HCT116 (cell line): ENCODE measurements around the gene MYZAP. TPM values are rescaled to one million over a fixed set of nuclear protein-coding genes. Genes with fewer than 3 reads are reported as not detected.

ENCODE experiments used
- ATAC-seq: fragments of 200-7000 bp; cut with Tn5 transposase; 2 replicates; pipeline ENCODE4 v1.9.1; 2020; ENCODE audit warnings: mild to moderate bottlenecking, moderate library complexity
- BruUV-seq: library from RNA; stranded (reverse); fragments of 400-500 nt; replicated peaks from 2 replicates; lab custom pipeline; 2021; lab: Mats Ljungman, UMichigan
- CTCF ChIA-PET: fragments of 300-600 bp; sonication (Branson Sonifier 250); formaldehyde crosslinking; loops from one replicate; lab custom pipeline; 2021; ENCODE audit warnings: antibody characterized with exemption; lab: Charles Lee
- POLR2A ChIA-PET: fragments of 300-600, 350-600 bp; sonication (Branson Sonifier 250); formaldehyde crosslinking; loops from one replicate; lab custom pipeline; 2021; ENCODE audit warnings: antibody characterized with exemption; lab: Charles Lee
- RAD21 ChIA-PET, 2 experiments: fragments of 300-600 bp; sonication (Branson Sonifier 250); formaldehyde crosslinking; loops; one replicate each; lab custom pipeline; 2023; ENCODE audit warnings: low total read pairs in 2 of 2; ENCODE audit not compliant: uncharacterized antibody in 2 of 2, unreplicated experiment in 2 of 2, low non-redundant PET in 1 of 2; lab: Charles Lee
- DNase-seq: peaks from one replicate; pipeline ENCODE4 v3.0.0-alpha.2; 2010; ENCODE audit warnings: low read depth, low spot score
- H2AFZ ChIP-seq: fragments of 200-600 bp; shearing (Covaris generic), sonication (generic); 2 replicates; pipeline ENCODE4 v1.6.1; 2017; ENCODE audit warnings: low read depth, mixed run types, mixed read lengths, antibody characterized with exemption, low read length; ENCODE audit not compliant: poor library complexity, severe bottlenecking
- H3K27ac ChIP-seq: 2 replicates; pipeline ENCODE4 v1.5.1; 2012; ENCODE audit warnings: low read depth, low read length
- H3K27me3 ChIP-seq: fragments of 200-600 bp; sonication (generic); 2 replicates; pipeline ENCODE4 v1.6.1; 2016; ENCODE audit warnings: mixed run types, low read length, mixed read lengths; ENCODE audit not compliant: insufficient read depth
- H3K36me3 ChIP-seq, 2 experiments: fragments of 200-500 bp in 1 of 2; fragments of 200-600 bp in 1 of 2; sonication (Bioruptor generic) in 1 of 2; sonication (generic) in 1 of 2; 2 replicates each; pipeline versions ENCODE4 v1.5.1 to v1.6.1; 2014 to 2016; ENCODE audit warnings: low read length in 2 of 2, inconsistent platforms in 1 of 2, mixed read lengths in 1 of 2, mixed run types in 1 of 2; ENCODE audit not compliant: insufficient read depth in 2 of 2, control insufficient read depth in 1 of 2
- H3K4me1 ChIP-seq, 2 experiments: fragments of 200-600 bp in 1 of 2; sonication (generic) in 1 of 2; 2 replicates each; pipeline versions ENCODE4 v1.5.1 to v1.6.1; 2012 to 2017; ENCODE audit warnings: low read length in 2 of 2, inconsistent platforms in 1 of 2, mild to moderate bottlenecking in 1 of 2, mixed read lengths in 1 of 2, mixed run types in 1 of 2, moderate library complexity in 1 of 2; ENCODE audit not compliant: insufficient read depth in 2 of 2, control insufficient read depth in 1 of 2
- H3K4me2 ChIP-seq: fragments of 200-600 bp; sonication (generic); 2 replicates; pipeline ENCODE4 v1.6.1; 2017; ENCODE audit warnings: mixed run types, low read length, mixed read lengths
- H3K4me3 ChIP-seq, 2 experiments: fragments of 200-600 bp in 1 of 2; sonication (generic) in 1 of 2; replicated peaks in 1 of 2; 2 replicates each; pipeline ENCODE4 v1.5.1; 2011 to 2016; ENCODE audit warnings: low read length in 2 of 2, control low read depth in 1 of 2, low read depth in 1 of 2, mild to moderate bottlenecking in 1 of 2, mixed read lengths in 1 of 2, mixed run types in 1 of 2
- H3K79me2 ChIP-seq: fragments of 200-600 bp; sonication (generic); 2 replicates; pipeline ENCODE4 v1.6.1; 2017; ENCODE audit warnings: mild to moderate bottlenecking, mixed run types, low read length, moderate library complexity, mixed read lengths; ENCODE audit not compliant: insufficient read depth
- H3K9ac ChIP-seq: fragments of 200-600 bp; sonication (generic); 2 replicates; pipeline ENCODE4 v1.6.1; 2016; ENCODE audit warnings: low read length, mixed read lengths
- H3K9me2 ChIP-seq: fragments of 200-600 bp; sonication (generic), shearing (Covaris generic); 2 replicates; pipeline ENCODE4 v1.6.1; 2017; ENCODE audit warnings: mixed run types, mild to moderate bottlenecking, moderate library complexity; ENCODE audit not compliant: insufficient read depth
- H3K9me3 ChIP-seq, 2 experiments: fragments of 200-500 bp in 1 of 2; fragments of 200-600 bp in 1 of 2; sonication (Bioruptor generic) in 1 of 2; sonication (generic) in 1 of 2; 2 replicates each; pipeline ENCODE4 v1.6.1; 2014 to 2017; ENCODE audit warnings: low read length in 2 of 2, mixed read lengths in 2 of 2, inconsistent platforms in 1 of 2, low read depth in 1 of 2, mild to moderate bottlenecking in 1 of 2, mixed run types in 1 of 2, moderate library complexity in 1 of 2; ENCODE audit not compliant: control insufficient read depth in 1 of 2, insufficient read depth in 1 of 2
- H4K20me1 ChIP-seq: fragments of 200-600 bp; sonication (generic), shearing (Covaris generic); 2 replicates; pipeline ENCODE4 v1.6.1; 2017; ENCODE audit warnings: mixed run types, mild to moderate bottlenecking, moderate library complexity; ENCODE audit not compliant: insufficient read depth
- CBX3 ChIP-seq: IDR thresholded peaks from 2 replicates; pipeline ENCODE4 v1.6.1; 2012; ENCODE audit warnings: low read depth
- CEBPB ChIP-seq: IDR thresholded peaks from 2 replicates; pipeline ENCODE4 v1.6.1; 2012; ENCODE audit warnings: low read depth
- ELF1 ChIP-seq: IDR thresholded peaks from 2 replicates; pipeline ENCODE4 v1.6.1; 2012; ENCODE audit warnings: low read depth, borderline replicate concordance
- FOSL1 ChIP-seq: IDR thresholded peaks from 2 replicates; pipeline ENCODE4 v1.6.1; 2012; ENCODE audit warnings: low read depth
- JUND ChIP-seq: IDR thresholded peaks from 2 replicates; pipeline ENCODE4 v1.6.1; 2012
- POLR2AphosphoS5 ChIP-seq: IDR thresholded peaks from 2 replicates; pipeline ENCODE4 v1.6.1; 2011; ENCODE audit warnings: mild to moderate bottlenecking, low read depth, low read length, moderate library complexity
- SIN3A ChIP-seq: IDR thresholded peaks from 2 replicates; pipeline ENCODE4 v1.6.1; 2012; ENCODE audit warnings: low read depth
- SP1 ChIP-seq: IDR thresholded peaks from 2 replicates; pipeline ENCODE4 v1.6.1; 2012; ENCODE audit warnings: low read depth
- SRF ChIP-seq: IDR thresholded peaks from 2 replicates; pipeline ENCODE4 v1.6.1; 2012; ENCODE audit warnings: low read depth
- TCF7L2 ChIP-seq: IDR thresholded peaks from 2 replicates; pipeline ENCODE4 v1.7.0; 2011; ENCODE audit warnings: borderline replicate concordance, inconsistent platforms; ENCODE audit not compliant: insufficient read depth, insufficient read length; ENCODE audit errors: extremely low read depth
- YY1 ChIP-seq: IDR thresholded peaks from 2 replicates; pipeline ENCODE4 v1.6.1; 2011; ENCODE audit warnings: low read length, low read depth, moderate library complexity, mild to moderate bottlenecking; ENCODE audit not compliant: insufficient replicate concordance; ENCODE audit errors: extremely low read depth
- ZFX ChIP-seq: fragments of 450-650 bp; IDR thresholded peaks from 2 replicates; pipeline ENCODE4 v1.6.1; 2017
- intact Hi-C: fragments of 100-400 bp; cut with micrococcal nuclease; formaldehyde crosslinking; loops from 2 replicates; pipeline ENCODE4 v1.10.0; 2022
- total RNA-seq: library from RNA; stranded (reverse); gene quantifications from one replicate; pipeline ENCODE4 v1.2.1, GENCODE V29; 2021; ENCODE audit not compliant: unreplicated experiment
- TF ChIP-seq, protein P1 (sequence below): IDR thresholded peaks from 2 replicates; pipeline ENCODE4 v1.6.1; 2012
- TF ChIP-seq, protein P2 (sequence below): IDR thresholded peaks from 2 replicates; pipeline ENCODE4 v1.6.1; 2011; ENCODE audit warnings: mild to moderate bottlenecking, low read length, moderate library complexity; ENCODE audit not compliant: insufficient replicate concordance; ENCODE audit errors: extremely low read depth
- TF ChIP-seq, protein P3 (sequence below), 3 experiments: fragments of 200-600 bp in 1 of 3; sonication (generic) in 1 of 3; IDR thresholded peaks in 2 of 3; conservative IDR thresholded peaks in 1 of 3; 2 replicates each; pipeline ENCODE4 v1.5.1; 2012 to 2017; ENCODE audit warnings: low read depth in 2 of 3, low read length in 2 of 3, antibody characterized with exemption in 1 of 3, borderline replicate concordance in 1 of 3, control low read depth in 1 of 3, mild to moderate bottlenecking in 1 of 3, mixed read lengths in 1 of 3, mixed run types in 1 of 3, moderate library complexity in 1 of 3; ENCODE audit not compliant: insufficient read depth in 1 of 3

MYZAP gene
- total RNA-seq, 1 experiment from 2014 or later: 5.8 TPM

DNA sequence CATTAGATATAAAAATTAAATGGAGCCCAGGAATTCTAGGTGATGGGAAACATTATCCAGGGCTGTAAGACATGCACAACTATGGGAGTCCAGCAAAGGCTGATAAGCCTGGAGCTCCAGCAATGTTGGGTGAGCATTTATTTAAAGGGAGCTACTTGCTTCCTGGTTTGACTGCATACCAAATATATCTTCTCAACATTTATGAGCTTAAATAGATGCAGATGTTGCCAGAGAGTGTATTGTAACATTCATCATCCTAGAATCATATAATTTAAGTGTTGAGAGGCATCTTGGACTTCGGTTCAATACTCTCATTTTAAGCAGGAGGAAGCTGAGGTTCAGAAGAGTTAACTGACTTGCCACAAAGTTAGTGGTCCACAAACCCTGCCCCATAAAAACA is 102.6 kb downstream of the MYZAP start (continued):
- TF ChIP-seq CBX3 (no peak), SRF (no peak), JUND (no peak), ZFX (no peak), POLR2AphosphoS5 (no peak), SIN3A (no peak)
- TF ChIP-seq, protein P1, sequence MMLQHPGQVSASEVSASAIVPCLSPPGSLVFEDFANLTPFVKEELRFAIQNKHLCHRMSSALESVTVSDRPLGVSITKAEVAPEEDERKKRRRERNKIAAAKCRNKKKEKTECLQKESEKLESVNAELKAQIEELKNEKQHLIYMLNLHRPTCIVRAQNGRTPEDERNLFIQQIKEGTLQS: no peak

DNA sequence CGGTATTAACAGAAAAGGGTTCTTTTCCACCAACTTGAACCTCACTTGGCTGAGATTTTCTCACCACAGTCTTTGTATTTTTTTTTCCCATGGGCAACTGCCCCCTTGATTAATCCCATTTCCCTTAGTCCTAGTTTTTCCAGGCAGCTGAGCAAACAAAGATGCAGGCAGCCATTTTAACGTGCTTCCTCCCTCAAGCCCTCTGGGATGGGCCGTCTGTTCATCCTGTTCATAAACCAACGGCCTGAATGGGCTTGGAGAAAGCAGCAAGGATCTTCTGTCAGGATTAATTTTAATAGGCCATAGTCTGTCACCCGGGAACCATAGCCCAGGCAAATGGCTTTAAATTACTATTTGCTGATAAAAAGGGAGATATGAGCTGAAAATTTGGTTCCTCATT is 104.4 kb downstream of the MYZAP start:
- H3K36me3 ChIP-seq: no peaks in the 10 kb centered on the region
- no peak overlapping the region for H3K9ac ChIP-seq
- H4K20me1 ChIP-seq: no peaks in the 10 kb centered on the region
- H3K4me3 ChIP-seq: no peak overlapping the region
- DNase-seq (no peak), ATAC-seq (no peak)
- H3K4me1 ChIP-seq: peaks cover 0 to 2% of the 10 kb centered on the region in 2 experiments; a peak in 1 of 4 replicates
- BruUV-seq: no TSS peak
- ChIA-PET POLR2A (interaction anchor here (0.9 kb wide), 1 partner anchor 10 kb away, joined by 3 read pairs; the partner anchor contains the start of gene POLR2M), CTCF (no interaction called here), RAD21 (no interaction called here)
- H3K4me2 ChIP-seq: no peak overlapping the region
- no peak overlapping the region for H2AFZ ChIP-seq
- H3K27ac ChIP-seq: no peak overlapping the region
- H3K9me3 ChIP-seq: no peaks in the 10 kb centered on the region
- H3K9me2 ChIP-seq: no peaks in the 10 kb centered on the region
- no peaks in the 10 kb centered on the region for H3K27me3 ChIP-seq
- no peaks in the 10 kb centered on the region for H3K79me2 ChIP-seq
- no peak for TF ChIP-seq YY1
- no peak for TF ChIP-seq TCF7L2
- TF ChIP-seq FOSL1: no peak
- TF ChIP-seq ZFX: no peak
- TF ChIP-seq CBX3: no peak
- TF ChIP-seq CEBPB: no peak
- TF ChIP-seq SP1: no peak
- TF ChIP-seq SIN3A: no peak
- TF ChIP-seq, protein P2, sequence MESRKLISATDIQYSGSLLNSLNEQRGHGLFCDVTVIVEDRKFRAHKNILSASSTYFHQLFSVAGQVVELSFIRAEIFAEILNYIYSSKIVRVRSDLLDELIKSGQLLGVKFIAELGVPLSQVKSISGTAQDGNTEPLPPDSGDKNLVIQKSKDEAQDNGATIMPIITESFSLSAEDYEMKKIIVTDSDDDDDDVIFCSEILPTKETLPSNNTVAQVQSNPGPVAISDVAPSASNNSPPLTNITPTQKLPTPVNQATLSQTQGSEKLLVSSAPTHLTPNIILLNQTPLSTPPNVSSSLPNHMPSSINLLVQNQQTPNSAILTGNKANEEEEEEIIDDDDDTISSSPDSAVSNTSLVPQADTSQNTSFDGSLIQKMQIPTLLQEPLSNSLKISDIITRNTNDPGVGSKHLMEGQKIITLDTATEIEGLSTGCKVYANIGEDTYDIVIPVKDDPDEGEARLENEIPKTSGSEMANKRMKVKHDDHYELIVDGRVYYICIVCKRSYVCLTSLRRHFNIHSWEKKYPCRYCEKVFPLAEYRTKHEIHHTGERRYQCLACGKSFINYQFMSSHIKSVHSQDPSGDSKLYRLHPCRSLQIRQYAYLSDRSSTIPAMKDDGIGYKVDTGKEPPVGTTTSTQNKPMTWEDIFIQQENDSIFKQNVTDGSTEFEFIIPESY: no peak
- no peak for TF ChIP-seq ELF1
- TF ChIP-seq, protein P3, sequence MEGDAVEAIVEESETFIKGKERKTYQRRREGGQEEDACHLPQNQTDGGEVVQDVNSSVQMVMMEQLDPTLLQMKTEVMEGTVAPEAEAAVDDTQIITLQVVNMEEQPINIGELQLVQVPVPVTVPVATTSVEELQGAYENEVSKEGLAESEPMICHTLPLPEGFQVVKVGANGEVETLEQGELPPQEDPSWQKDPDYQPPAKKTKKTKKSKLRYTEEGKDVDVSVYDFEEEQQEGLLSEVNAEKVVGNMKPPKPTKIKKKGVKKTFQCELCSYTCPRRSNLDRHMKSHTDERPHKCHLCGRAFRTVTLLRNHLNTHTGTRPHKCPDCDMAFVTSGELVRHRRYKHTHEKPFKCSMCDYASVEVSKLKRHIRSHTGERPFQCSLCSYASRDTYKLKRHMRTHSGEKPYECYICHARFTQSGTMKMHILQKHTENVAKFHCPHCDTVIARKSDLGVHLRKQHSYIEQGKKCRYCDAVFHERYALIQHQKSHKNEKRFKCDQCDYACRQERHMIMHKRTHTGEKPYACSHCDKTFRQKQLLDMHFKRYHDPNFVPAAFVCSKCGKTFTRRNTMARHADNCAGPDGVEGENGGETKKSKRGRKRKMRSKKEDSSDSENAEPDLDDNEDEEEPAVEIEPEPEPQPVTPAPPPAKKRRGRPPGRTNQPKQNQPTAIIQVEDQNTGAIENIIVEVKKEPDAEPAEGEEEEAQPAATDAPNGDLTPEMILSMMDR (IDR thresholded peaks at IDR 0.05 in 2 of 3, conservative IDR thresholded peaks at IDR 0.05 in 1 of 3; ENCODE audit: borderline replicate concordance in 1 of 3, insufficient read depth in 1 of 3, low read depth in 2 of 3, low read length in 2 of 3): no peak
- intact Hi-C loops: no loop called here
